Astrocyte (in vitro differentiated cells and primary cell): ENCODE results near the gene RPH3AL. TPM values are rescaled to one million over a fixed set of nuclear protein-coding genes. Genes with fewer than 3 reads are reported as not detected.
A peak's percentile ranks its signal among the peaks of the same experiment; 100 is the strongest.

ENCODE experiments used
- DNase-seq: peaks from one replicate; pipeline ENCODE4 v3.0.0-alpha.2; 2010; ENCODE audit warnings: low read depth
- FAIRE-seq: peaks from 2 replicates; lab custom pipeline; 2011; peaks lifted over from hg19 to GRCh38; lab: Jason Lieb, UNC
- H2AFZ ChIP-seq: 2 replicates; pipeline ENCODE4 v1.6.0; 2012; ENCODE audit warnings: low read depth, low read length, inconsistent platforms
- H3K27ac ChIP-seq: 2 replicates; pipeline ENCODE4 v1.5.1; 2011; ENCODE audit warnings: low read depth, low read length, inconsistent platforms
- H3K27me3 ChIP-seq: 2 replicates; pipeline ENCODE4 v1.6.0; 2011; ENCODE audit warnings: low read length, inconsistent platforms; ENCODE audit not compliant: insufficient read depth
- H3K36me3 ChIP-seq: 2 replicates; pipeline ENCODE4 v1.5.1; 2011; ENCODE audit warnings: low read length, inconsistent platforms; ENCODE audit not compliant: insufficient read depth
- H3K4me1 ChIP-seq: 2 replicates; pipeline ENCODE4 v1.5.1; 2011; ENCODE audit warnings: low read length, inconsistent platforms; ENCODE audit not compliant: insufficient read depth
- H3K4me2 ChIP-seq: 2 replicates; pipeline ENCODE4 v1.6.0; 2012; ENCODE audit warnings: low read length, inconsistent platforms
- H3K4me3 ChIP-seq: 2 replicates; pipeline ENCODE4 v1.5.1; 2011; ENCODE audit warnings: low read depth, mild to moderate bottlenecking, low read length, inconsistent platforms; ENCODE audit not compliant: insufficient read depth
- H3K79me2 ChIP-seq: 2 replicates; pipeline ENCODE4 v1.6.0; 2012; ENCODE audit warnings: mild to moderate bottlenecking, low read length, inconsistent platforms; ENCODE audit not compliant: insufficient read depth
- H3K9ac ChIP-seq: 2 replicates; pipeline ENCODE4 v1.6.0; 2012; ENCODE audit warnings: mild to moderate bottlenecking, low read length, inconsistent platforms
- H3K9me3 ChIP-seq: 2 replicates; pipeline ENCODE4 v1.5.1; 2012; ENCODE audit warnings: low read depth, mild to moderate bottlenecking, low read length, inconsistent platforms; ENCODE audit not compliant: insufficient read depth
- H4K20me1 ChIP-seq: 2 replicates; pipeline ENCODE4 v1.6.0; 2012; ENCODE audit warnings: low read length, inconsistent platforms; ENCODE audit not compliant: insufficient read depth
- H3K27ac Mint-ChIP-seq: one replicate; pipeline ENCODE4 v1.8.0; 2021; ENCODE audit warnings: mild to moderate bottlenecking, mixed read lengths; ENCODE audit not compliant: unreplicated experiment
- H3K27me3 Mint-ChIP-seq: one replicate; pipeline ENCODE4 v1.8.0; 2021; ENCODE audit warnings: low read depth, mixed read lengths; ENCODE audit not compliant: unreplicated experiment
- H3K36me3 Mint-ChIP-seq: one replicate; pipeline ENCODE4 v1.8.0; 2021; ENCODE audit warnings: low read depth, mixed read lengths; ENCODE audit not compliant: unreplicated experiment
- H3K4me1 Mint-ChIP-seq: one replicate; pipeline ENCODE4 v1.8.0; 2021; ENCODE audit warnings: low read depth, mixed read lengths; ENCODE audit not compliant: unreplicated experiment
- H3K4me3 Mint-ChIP-seq: one replicate; pipeline ENCODE4 v1.8.0; 2021; ENCODE audit warnings: mild to moderate bottlenecking, moderate library complexity, mixed read lengths; ENCODE audit not compliant: unreplicated experiment
- H3K9me3 Mint-ChIP-seq: one replicate; pipeline ENCODE4 v1.8.0; 2021; ENCODE audit warnings: mild to moderate bottlenecking, mixed read lengths; ENCODE audit not compliant: unreplicated experiment
- CTCF ChIP-seq: IDR thresholded peaks from 2 replicates; pipeline ENCODE4 v1.5.1; 2011; ENCODE audit warnings: low read depth, mild to moderate bottlenecking, inconsistent platforms, low read length, moderate library complexity; ENCODE audit not compliant: insufficient read depth
- EZH2 ChIP-seq: IDR thresholded peaks from 2 replicates; pipeline ENCODE4 v1.6.1; 2012; ENCODE audit warnings: mild to moderate bottlenecking, low read length, inconsistent platforms; ENCODE audit not compliant: insufficient read depth
- total RNA-seq: library from RNA; stranded (reverse); gene quantifications from 2 replicates; pipeline ENCODE4 v1.2.1, GENCODE V29; 2021

Gene RPH3AL
- total RNA-seq, 1 donor from 2014 or later = 3.7 TPM

GRCh38 chr17:351449-351738 is 1.2 kb downstream of the RPH3AL start:
- DNase-seq (no peak), FAIRE-seq (no peak)

GRCh38 chr17:350706-351448 is 1.7 kb downstream of the RPH3AL start:
- no peak overlapping the region for H3K4me3 Mint-ChIP-seq
- no peak overlapping the region for H2AFZ ChIP-seq
- H3K4me1 ChIP-seq = peaks cover 7% of the 10 kb centered on the region

More at GRCh38 chr17:351449-351738, 1.2 kb downstream of the RPH3AL start:
- Histone ChIP-seq H3K4me2 (no peak overlapping the region), H3K36me3 (no peaks in the 10 kb centered on the region), H3K27me3 (no peaks in the 10 kb centered on the region), H3K79me2 (no peaks in the 10 kb centered on the region), H3K4me1 (peaks cover 7% of the 10 kb centered on the region), H3K9ac (no peak overlapping the region), H4K20me1 (no peaks in the 10 kb centered on the region), H3K27ac (no peak overlapping the region), H2AFZ (no peak overlapping the region), H3K4me3 (no peak overlapping the region), H3K9me3 (no peaks in the 10 kb centered on the region)
- Mint-ChIP-seq H3K9me3 (peaks cover under 1% of the 10 kb centered on the region), H3K27me3 (no peaks in the 10 kb centered on the region), H3K36me3 (peaks cover under 1% of the 10 kb centered on the region), H3K27ac (no peak overlapping the region), H3K4me3 (no peak overlapping the region), H3K4me1 (peaks cover 14% of the 10 kb centered on the region)
- TF ChIP-seq EZH2 (no peak), CTCF (no peak)

More at GRCh38 chr17:350706-351448, 1.7 kb downstream of the RPH3AL start:
- H3K36me3 Mint-ChIP-seq = no peaks in the 10 kb centered on the region
- Histone ChIP-seq H3K4me2 (no peak overlapping the region), H3K27me3 (no peaks in the 10 kb centered on the region), H4K20me1 (no peaks in the 10 kb centered on the region), H3K4me3 (no peak overlapping the region), H3K27ac (no peak overlapping the region), H3K9ac (no peak overlapping the region), H3K79me2 (no peaks in the 10 kb centered on the region), H3K9me3 (no peaks in the 10 kb centered on the region), H3K36me3 (no peaks in the 10 kb centered on the region)
- DNase-seq (peak; percentile 23), FAIRE-seq (no peak)
- no peak overlapping the region for H3K27ac Mint-ChIP-seq
- no peaks in the 10 kb centered on the region for H3K27me3 Mint-ChIP-seq
- no peaks in the 10 kb centered on the region for H3K9me3 Mint-ChIP-seq
- TF ChIP-seq EZH2 (no peak), CTCF (no peak)
- H3K4me1 Mint-ChIP-seq = peaks cover 14% of the 10 kb centered on the region
